ENCODE results near the gene MACROD1.

The MACROD1 gene

DNA sequence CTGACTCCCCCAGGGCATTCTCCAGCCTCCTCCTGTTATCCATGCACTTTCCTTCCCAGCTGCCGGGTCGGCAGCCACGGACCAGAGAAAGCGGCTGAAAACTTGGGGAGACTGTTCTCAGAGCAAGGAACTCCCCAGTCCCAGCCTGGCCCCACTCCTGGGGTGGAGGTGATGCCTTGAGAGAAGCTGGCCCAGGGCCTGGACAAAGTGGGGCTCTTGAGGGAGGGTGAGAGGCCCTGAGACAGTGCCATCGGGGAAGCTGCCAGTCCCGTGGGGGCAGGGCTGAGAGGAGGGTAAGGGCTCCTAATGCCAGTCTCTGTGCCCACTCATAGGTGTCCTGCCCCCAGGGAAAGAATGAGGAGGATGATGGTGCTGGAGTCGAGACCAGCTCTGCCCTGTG lies 76.4 kb downstream of the MACROD1 start:
- Histone ChIP-seq H3K4me3 (no peak overlapping the region), H4K20me1 (peaks cover 93% of the 10 kb centered on the region), H3K36me3 (no peaks in the 10 kb centered on the region), H3K27ac (peak overlapping the region; percentile 82), H3K9ac (peak overlapping the region; percentile 60), H3K4me1 (peaks cover 96% of the 10 kb centered on the region), H3K27me3 (no peaks in the 10 kb centered on the region), H3K9me3 (no peaks in the 10 kb centered on the region), H3K4me2 (peak overlapping the region; percentile 97)
- no peak for TF ChIP-seq Cebpa-rat (IDR thresholded peaks at IDR 0.05)

DNA sequence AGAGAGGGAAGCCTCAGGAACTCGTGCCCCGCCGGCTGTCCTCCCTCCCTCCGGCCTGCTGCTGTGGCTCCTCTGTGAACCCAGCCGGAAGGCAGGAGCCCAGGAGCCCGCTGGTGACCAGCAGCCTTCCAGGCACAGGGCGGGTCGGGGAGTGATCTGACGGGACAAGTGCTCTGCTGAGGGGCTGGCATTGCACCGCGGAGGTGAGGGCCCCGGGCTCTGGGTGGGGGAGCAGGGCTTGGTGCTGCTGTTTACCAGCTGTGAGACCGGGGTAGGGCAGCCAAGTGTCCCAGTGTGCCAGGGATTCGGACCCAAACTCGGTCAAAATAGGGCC lies 76.9 kb downstream of the MACROD1 start:
- Histone ChIP-seq H3K9ac (peak overlapping the region; percentile 60), H3K36me3 (no peaks in the 10 kb centered on the region), H3K4me3 (no peak overlapping the region), H3K27ac (peak overlapping the region; percentile 82), H3K4me2 (peak overlapping the region; percentile 97), H3K4me1 (peaks cover 96% of the 10 kb centered on the region), H4K20me1 (peaks cover 93% of the 10 kb centered on the region), H3K27me3 (no peaks in the 10 kb centered on the region), H3K9me3 (no peaks in the 10 kb centered on the region)
- TF ChIP-seq Cebpa-rat (IDR thresholded peaks at IDR 0.05) = no peak

DNA sequence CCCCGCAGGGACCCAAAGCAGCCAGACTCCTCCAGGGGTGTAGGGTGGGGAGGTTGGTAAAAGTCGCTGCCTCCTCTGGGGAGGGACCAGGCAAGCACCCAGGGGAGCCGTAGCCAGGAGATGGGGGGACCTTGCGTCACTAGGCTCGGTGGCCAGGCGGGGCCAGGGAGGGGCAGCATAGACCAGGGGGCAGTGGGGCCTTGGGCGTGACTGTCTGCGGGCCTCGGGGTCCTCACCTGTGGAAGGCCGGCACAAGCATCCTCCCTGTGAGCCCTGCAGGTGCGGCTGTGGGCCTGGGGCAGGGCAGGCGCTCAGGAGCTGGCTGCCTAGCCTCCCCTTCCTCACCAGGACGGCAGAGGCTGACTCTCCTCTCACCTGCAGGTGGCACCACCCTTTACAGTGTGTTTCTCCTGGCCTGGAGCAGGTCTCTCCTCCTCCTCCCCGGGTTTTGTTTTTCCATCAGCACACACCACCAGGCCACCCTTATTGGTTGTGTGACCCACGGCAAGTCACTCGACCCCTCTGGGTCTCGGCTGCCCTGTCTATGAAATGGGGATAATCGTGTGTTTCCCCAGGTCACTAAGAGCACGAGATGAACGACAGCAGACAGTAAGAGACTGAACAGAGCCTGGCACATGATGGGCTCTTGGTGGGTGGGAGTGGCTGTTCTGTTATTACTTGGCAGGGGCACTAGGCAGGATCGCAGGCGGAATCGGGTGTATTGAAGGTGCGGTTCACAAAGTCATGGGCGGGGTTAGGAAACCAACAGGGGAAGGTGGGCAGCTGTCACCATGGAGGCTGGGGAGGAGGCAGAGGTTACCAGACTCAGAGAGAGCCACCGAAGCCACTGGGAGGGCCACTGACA lies 77.5 kb downstream of the MACROD1 start:
- peak overlapping the region; percentile 82 for H3K27ac ChIP-seq
- peak overlapping the region; percentile 60 for H3K9ac ChIP-seq
- TF ChIP-seq Cebpa-rat (IDR thresholded peaks at IDR 0.05) = no peak
- H3K36me3 ChIP-seq = no peaks in the 10 kb centered on the region
- H3K27me3 ChIP-seq = no peaks in the 10 kb centered on the region
- H3K4me2 ChIP-seq = peak overlapping the region; percentile 97
- H3K4me1 ChIP-seq = peaks cover 96% of the 10 kb centered on the region
- no peak overlapping the region for H3K4me3 ChIP-seq
- H4K20me1 ChIP-seq = peaks cover 93% of the 10 kb centered on the region
- H3K9me3 ChIP-seq = no peaks in the 10 kb centered on the region

DNA sequence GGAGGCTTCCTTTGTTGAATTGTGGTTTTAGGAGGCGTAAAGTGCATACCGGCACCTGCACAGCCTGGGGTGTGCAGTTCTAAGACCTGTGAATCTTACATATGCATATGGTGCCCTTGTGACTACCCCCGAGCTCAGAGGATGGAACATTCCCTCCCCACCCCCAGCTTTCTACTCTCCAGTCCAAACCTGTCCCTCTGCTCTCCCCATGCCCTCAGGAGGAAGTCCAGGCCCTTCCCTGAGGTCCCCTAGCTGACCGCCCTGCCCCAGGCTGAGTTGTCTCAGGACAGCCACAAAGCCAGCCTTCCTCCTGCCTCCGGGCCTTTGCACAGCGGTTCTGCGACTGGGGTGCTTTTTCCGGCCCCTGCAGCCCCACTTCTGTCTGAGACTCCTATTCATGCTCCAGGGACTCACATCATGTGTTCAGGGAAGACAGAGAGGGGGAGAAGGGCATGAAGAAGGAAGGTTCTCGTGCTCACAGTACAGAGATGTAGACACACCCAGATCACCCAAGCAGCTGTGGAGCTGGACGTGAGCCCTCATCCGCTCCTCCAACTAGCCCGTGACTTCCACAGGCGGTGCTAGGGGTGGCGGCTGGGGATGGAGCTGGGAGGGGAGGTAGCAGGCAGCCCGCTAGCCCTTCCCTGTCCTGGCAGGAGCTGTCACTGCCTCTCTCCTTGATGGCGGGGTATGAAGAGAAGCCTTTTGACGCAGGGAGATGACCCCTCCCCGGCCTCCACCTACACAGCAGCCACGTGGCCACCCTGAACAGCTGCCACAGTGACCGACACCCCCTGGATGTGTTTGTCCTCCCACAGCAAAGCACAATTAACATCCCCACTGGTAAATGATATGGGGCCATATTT lies 79.4 kb downstream of the MACROD1 start:
- Histone ChIP-seq H3K4me1 (peaks cover 85% of the 10 kb centered on the region), H3K9ac (no peak overlapping the region), H4K20me1 (peaks cover 93% of the 10 kb centered on the region), H3K4me2 (peak overlapping the region; percentile 97), H3K36me3 (0 out of 2 replicates have a peak, but pooled peaks cover 3% of the 10 kb centered on the region), H3K27me3 (no peaks in the 10 kb centered on the region), H3K4me3 (no peak overlapping the region), H3K27ac (0 out of 2 replicates have a peak overlapping the region, but pooled peaks have one; percentile 13), H3K9me3 (no peaks in the 10 kb centered on the region)
- TF ChIP-seq Cebpa-rat (IDR thresholded peaks at IDR 0.05) = no peak

DNA sequence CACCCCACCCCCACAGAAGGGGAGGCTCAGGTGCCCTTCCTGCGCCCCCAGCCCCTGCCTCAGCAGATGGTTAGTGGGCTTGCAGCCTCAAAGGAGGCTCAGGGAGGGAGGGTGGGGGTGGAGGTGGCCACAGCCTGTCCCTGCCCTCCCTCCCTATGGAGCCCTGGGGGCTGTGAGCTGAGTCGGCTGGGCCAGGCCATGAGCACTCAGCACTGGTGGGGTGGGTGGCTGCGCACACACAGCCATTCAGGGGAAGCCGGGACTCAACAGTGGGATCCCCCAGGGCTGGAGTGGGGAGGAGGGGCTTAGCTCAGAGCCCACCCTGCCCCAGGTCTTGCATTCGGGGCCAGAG lies 80.0 kb downstream of the MACROD1 start:
- Histone ChIP-seq H3K9me3 (no peaks in the 10 kb centered on the region), H3K27me3 (no peaks in the 10 kb centered on the region), H3K4me1 (peaks cover 79% of the 10 kb centered on the region), H3K9ac (no peak overlapping the region), H3K27ac (0 out of 2 replicates have a peak overlapping the region, but pooled peaks have one; percentile 13), H3K36me3 (0 out of 2 replicates have a peak, but pooled peaks cover 4% of the 10 kb centered on the region), H4K20me1 (peaks cover 94% of the 10 kb centered on the region), H3K4me3 (no peak overlapping the region), H3K4me2 (peak overlapping the region; percentile 97)
- no peak for TF ChIP-seq Cebpa-rat (IDR thresholded peaks at IDR 0.05)

DNA sequence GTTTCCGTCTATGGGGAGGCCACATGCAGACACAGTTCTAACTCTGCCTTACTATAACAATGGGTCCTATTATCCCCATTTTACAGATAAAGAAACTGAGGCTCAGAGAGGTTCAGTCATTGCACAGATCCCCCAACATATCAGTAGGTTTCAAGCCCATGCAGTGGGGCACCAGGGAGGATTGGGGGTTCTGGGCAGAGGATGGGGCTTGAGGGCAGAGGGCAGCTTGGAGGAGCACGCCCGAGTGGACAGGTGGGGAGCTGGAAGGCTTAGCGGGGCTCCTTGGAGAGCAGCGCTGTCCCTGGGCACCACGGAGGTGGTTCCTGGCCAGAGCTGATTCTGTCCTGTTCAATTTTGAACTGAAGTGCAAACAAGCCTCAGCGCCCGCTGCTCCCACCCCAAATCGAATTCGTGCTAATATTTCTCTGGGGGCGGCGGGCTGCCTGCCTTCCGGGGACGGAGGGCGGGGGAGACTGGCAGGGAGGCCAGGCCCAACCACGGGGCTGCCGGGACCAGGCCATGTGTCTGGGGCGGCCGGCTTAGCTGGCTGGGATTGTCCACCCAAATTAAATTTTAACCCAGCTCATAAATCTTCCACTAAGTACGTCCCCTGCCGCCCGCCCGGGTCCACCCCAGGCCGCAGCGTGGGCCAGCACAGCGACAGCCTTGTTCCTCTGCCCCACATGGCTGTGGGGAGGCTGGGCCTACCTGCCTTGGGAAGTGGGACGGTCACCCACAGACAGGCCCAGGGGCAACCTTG lies 80.8 kb downstream of the MACROD1 start:
- Histone ChIP-seq H3K27me3 (no peaks in the 10 kb centered on the region), H3K4me2 (no peak overlapping the region), H3K9ac (no peak overlapping the region), H4K20me1 (peaks cover 96% of the 10 kb centered on the region), H3K9me3 (no peaks in the 10 kb centered on the region), H3K4me3 (no peak overlapping the region), H3K27ac (no peak overlapping the region), H3K36me3 (0 out of 2 replicates have a peak, but pooled peaks cover 4% of the 10 kb centered on the region), H3K4me1 (peaks cover 71% of the 10 kb centered on the region)
- no peak for TF ChIP-seq Cebpa-rat (IDR thresholded peaks at IDR 0.05)

DNA sequence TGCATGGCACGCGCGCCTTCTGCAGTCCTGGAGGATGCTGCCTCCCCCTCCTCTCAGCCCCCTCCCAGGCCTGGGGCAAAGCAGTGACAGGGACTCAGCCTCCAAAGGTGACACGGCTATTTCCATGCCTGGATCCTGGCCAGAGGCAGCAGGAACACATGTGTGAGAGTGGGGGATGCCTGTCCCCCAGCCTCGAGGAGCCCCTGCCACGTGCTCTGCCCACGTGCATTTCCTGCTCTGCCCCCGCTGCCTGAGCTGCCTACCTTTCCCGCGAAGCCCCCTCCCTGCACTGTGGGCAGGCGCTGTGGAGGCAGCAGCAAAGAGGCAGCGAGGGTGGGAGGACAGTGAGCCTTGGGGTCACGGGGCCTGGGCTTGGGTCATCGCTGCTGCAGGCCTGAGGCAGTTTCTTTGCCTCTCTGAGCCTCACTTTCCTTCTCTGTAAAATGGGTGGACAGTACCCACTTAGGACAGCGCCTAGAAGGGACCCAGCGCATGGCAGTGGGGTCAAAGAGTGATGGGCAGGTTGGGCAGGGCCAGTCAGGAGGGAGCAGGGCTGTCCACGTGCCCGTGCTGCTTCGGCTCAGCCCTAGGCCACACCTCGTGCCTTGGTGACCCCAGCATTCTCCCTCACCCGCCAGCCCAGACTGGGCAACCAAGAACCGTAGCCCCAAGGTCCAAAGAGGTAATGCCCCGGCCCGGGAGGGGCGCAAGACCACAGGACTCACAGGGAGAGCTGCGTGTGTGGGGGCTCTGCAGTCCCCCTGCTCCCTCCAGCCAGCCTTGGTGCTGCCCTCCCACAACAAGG lies 81.6 kb downstream of the MACROD1 start:
- no peak overlapping the region for H3K9ac ChIP-seq
- peaks cover 98% of the 10 kb centered on the region for H4K20me1 ChIP-seq
- H3K4me1 ChIP-seq = peaks cover 64% of the 10 kb centered on the region
- no peaks in the 10 kb centered on the region for H3K9me3 ChIP-seq
- H3K27ac ChIP-seq = peak overlapping the region; percentile 18; the same call in 1 of the 2 replicates
- H3K4me2 ChIP-seq = peak overlapping the region; percentile 51
- no peaks in the 10 kb centered on the region for H3K27me3 ChIP-seq
- H3K4me3 ChIP-seq = no peak overlapping the region
- TF ChIP-seq Cebpa-rat (IDR thresholded peaks at IDR 0.05) = no peak
- H3K36me3 ChIP-seq = 0 out of 2 replicates have a peak, but pooled peaks cover 4% of the 10 kb centered on the region

DNA sequence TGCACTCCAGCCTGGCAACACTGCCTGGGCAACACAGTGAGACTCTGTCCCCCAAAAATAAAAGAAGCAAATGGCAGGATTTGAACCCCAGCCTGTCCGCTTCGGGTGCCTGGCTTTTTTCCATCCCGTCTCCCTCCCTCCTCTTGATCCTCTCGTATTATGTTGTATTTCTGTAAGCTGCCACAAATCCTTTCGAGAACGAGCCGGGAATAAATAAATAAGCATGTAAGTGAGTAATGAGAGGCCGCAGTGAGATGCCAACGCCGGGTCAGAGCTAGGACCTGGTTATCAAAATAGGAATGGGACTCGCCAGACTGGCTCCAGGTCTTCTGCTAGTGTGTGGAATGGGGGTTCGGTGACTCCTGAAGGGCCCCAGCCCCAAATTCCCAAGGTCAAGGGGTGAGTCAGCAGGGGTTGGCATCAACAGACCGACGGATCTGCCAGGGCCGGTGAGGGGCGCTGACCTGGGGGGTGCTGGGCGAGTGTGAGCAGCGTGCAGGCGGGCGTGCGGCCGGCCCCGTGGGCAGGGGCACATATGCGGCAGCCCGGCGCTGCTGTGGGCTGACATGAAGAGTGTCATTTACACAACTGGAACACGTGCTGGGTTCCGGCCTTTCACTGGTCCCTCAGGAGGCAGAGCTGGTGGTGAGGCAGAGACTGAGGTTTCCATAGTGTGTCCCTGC lies 82.4 kb downstream of the MACROD1 start:
- Histone ChIP-seq H3K4me1 (peaks cover 57% of the 10 kb centered on the region), H3K27ac (no peak overlapping the region), H3K9me3 (no peaks in the 10 kb centered on the region), H4K20me1 (peaks cover 98% of the 10 kb centered on the region), H3K4me3 (no peak overlapping the region), H3K9ac (no peak overlapping the region), H3K27me3 (no peaks in the 10 kb centered on the region), H3K4me2 (peak overlapping the region; percentile 51), H3K36me3 (0 out of 2 replicates have a peak, but pooled peaks cover 4% of the 10 kb centered on the region)
- no peak for TF ChIP-seq Cebpa-rat (IDR thresholded peaks at IDR 0.05)
